HG02884 (cell line): ENCODE data around the gene KCNE1.
"Not testable (repeated sequence)": the region's sequence is repeated elsewhere in the genome, so short reads cannot be mapped to it uniquely, and the experiment has no call there.

Experiments used
- ATAC-seq: cut with Tn5 transposase; IDR thresholded peaks from one replicate; pipeline ENCODE4 v1.9.1; 2021; ENCODE audit warnings: mild to moderate bottlenecking, moderate library complexity; ENCODE audit not compliant: unreplicated experiment

The KCNE1 gene

DNA sequence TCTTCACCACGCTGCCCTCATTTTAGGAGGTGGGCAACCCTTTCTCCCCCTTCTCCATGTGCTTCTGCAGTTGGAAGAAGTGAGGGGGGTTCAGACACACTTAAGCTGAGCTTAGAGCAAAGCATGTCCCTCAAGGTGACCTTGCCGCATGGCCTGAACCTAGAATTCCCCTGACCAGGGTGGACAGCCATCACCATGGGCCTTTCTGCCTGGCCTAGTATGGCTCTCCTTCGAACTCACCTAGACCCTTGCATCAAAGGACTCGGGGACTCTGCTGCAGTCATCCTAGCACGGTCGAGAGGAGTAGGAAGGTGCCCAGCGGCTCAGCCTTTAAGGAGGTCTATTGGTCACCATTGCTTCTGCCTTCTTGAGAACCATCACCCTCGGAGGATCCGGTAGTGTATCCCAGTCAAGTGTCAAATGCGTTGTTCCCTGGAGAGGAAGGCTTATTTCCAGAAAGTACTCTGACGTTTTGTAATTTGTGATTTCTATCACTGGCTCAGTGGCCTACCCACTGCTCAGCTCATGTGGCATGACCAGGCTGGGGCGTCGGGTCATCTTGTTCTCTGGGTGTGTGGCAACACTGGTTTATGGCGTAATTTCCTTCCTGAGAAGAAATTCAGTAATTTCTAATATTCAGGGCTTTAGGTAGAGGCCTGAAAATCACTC, at the start of gene KCNE1:
Gene KCNE1, minus strand, starts transcription at position 424 of the 669 bp plus-strand sequence. CDS start 62,576 bp downstream, outside the sequence.
- ATAC-seq = no peak

DNA sequence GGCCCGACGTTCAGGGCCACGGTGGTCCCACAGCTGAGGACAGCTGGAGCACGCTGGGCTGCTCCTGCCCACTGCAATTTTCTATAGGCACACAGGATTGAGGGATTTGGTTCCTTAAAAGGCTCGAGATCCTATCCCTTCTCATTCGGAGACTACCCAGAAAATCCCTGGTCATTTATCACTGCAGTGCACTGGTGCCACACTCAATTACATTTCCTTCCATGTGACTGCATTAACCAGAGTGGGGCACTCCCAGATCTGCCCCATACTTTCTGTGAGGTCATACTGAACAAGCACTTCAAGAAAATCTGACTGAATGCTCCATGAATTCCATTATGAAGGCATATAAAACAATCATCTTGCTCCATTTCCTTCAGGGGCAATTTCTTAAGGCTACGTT, 49.8 kb upstream of the KCNE1 start:
- ATAC-seq = no peak

GRCh38 chr21:34560609-34561008, 48.6 kb upstream of the KCNE1 start:
- no peak for ATAC-seq

DNA sequence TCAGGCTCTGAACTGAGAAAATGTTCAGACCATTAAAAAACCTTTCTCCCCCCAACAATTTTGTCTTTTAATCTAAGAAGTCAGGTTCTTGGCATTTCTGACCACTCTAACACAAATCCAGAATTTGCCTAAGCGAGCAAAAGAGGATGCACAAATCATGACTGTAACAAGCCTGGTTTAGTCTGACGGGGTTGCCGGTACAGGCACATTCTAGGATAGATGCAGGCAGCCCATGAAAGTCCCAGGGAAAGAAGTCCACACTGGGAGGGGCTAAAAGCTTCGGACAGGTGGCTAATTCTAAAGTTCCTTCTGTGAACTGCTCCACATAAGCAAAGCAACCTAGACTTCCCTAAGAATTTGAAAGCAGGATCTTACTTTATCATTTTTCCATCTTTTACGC, 48.0 kb upstream of the KCNE1 start:
- no peak for ATAC-seq

DNA sequence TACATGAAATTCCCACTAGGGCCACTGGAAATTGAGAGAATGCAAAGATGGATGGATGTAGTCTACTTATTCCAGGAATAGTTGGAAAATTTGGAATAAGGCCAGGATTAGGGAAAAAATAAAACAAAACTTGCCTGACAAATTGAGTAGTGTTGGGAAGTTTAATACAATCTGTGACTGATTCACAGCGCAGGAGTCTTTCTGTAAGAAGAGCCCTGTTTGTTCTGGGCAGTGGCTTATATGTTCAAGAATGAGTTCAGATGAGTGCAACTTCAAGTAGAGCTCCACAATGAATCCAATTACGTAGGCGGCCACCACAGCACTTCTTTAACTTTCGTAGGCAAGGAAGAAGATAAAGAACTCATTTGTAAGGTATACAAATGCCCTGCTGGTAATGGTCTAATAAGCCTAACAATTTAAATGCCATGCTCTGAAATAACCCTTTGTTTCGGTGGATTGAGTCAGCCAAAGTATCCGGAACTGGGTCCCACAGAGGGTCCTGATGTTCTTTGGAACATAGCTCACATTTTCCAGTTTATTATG, 47.1 kb upstream of the KCNE1 start:
- no peak for ATAC-seq

GRCh38 chr21:34558166-34558565, 46.2 kb upstream of the KCNE1 start:
- ATAC-seq = no peak

GRCh38 chr21:34557261-34557660, 45.3 kb upstream of the KCNE1 start:
- ATAC-seq = no peak

- ATAC-seq = not testable (repeated sequence)
These were observed 42.7 kb upstream of the KCNE1 start for GRCh38 chr21:34554670-34555069.

DNA sequence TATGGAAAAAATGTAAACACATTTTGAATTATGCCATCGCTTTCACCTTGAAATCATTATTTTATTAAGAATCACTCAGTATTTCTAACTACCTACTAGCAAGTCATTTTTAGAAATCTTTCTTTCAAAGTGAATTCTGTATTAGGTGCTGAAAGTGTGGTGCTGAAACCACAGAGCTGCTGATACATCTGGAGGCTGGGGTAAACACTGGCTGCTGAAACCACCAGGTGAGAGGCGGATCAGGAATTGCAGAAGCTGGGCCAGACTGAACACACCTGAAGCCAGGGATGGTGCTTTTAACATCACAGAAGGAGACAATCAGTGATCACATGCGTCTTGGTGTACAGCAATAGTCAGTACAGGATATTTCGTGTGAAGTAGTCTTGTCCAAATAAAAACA, 42.2 kb upstream of the KCNE1 start:
- ATAC-seq = no peak

GRCh38 chr21:34553151-34553952, 41.3 kb upstream of the KCNE1 start:
- no peak for ATAC-seq

DNA sequence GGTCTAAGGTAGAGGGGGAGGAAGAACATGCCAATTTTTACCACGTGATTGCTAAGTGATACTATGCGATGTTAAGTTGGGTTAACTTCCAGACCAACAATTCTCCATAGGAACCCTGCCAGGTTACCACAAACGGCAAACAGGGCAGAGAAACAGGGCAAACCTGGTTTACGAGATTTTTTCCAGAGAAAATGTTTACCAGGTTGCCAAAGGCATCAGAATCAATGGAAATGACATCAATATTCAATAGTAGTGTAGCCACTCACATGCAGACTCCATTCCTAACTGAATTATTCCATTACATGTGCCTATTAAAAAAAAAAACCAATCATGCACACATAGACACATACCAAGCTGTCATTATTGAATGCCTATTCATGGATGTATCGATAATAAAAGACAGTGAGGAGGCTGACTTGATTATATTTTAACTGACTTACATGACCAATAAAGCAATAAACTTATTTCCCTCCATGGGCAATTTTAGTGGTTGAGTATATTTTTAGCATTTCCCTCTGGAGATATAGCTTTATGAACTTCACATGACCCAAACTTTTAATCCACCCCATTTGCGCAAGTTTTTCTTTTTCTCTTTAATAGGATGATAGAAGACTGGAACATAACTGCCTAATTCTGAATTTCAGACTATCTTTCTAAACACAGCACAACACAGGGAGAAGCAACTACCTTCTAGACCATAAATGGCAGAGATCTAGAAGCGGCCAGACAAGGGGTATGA, 40.5 kb upstream of the KCNE1 start:
- ATAC-seq = no peak

DNA sequence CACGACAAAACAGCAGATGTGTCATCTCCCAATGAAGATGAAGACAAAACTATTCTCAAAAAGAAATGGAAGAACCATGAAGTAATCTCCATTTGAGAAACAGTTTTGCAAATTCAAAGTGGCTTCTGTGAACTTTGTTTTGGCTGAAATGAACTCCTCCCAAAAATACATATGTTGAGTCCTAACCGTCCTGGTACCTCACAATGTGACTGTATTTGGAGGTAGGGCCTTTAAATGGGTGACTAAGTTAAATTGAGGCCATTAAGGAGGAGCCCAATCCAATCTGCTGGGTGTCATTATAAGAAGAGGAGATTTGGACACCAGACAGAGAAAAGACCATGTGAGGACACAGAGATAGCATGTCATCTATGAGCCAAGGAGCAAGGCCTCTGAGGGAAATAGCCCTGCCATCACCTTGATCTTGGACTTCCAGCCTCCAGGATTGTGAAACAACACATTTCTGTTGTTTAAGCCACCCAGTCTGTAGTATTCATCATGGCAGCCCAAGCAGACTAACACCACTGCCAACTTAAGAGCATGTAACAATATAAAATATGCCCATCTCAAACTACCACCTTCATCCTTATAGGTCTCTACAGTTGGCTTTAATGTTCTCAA, 38.3 kb upstream of the KCNE1 start:
- ATAC-seq = no peak

DNA sequence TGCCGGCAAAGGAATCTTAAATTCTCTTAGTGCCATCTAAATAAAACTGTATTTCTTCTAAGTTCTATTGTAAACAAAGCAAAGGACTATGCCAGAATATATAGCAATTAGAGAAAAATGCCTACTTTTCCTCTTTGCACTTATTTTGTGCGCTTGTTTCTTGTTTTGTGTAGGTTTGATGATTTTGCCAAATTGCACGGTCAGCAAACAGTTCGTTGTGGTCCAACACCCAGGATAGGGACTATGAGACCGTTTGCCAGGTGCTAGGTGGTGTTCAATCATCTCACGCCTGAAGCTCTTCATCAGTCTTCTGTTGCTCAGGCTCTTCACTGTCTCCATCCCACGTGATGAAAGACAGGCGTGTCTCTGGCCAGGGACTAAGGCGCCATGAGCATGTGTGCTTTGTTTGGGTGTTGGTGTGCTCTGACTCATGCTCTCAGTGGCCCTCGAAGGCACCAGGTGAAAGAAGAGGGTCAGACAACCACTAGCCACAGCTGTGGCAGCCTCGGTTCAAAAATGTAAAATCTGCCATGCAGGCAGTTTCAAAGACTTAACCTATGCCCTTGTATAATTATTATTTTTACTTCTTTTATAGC, 36.9 kb upstream of the KCNE1 start:
- ATAC-seq = no peak

- ATAC-seq = no peak
These were observed 34.5 kb upstream of the KCNE1 start for GRCh38 chr21:34546542-34546941.

GRCh38 chr21:34545079-34545884, 33.3 kb upstream of the KCNE1 start:
- ATAC-seq = peak; percentile 85

DNA sequence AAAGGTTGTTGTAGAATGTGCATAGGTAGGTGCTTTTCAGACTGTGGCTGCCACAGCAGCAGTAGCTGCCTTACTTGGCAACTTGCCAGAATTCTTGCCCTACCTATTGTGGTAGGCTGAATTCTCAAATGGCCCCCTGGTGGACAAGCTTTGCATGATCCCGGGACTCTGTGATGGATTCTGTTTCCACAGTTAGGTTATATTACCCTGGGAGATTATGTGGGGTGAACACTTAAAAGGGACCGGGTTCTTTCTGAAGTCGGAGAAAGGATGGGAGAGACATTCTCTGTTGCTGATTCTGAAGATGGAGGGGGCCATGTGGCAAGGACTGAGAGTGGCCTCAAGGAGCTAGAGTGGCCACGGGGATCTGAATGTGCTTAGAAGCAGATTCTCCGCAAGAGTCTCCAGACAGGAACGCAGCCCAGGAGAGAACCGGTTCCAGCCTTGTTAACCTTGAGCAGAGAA, 32.1 kb upstream of the KCNE1 start:
- no peak for ATAC-seq

- no peak for ATAC-seq
These were observed 31.0 kb upstream of the KCNE1 start for GRCh38 chr21:34543017-34543416.

DNA sequence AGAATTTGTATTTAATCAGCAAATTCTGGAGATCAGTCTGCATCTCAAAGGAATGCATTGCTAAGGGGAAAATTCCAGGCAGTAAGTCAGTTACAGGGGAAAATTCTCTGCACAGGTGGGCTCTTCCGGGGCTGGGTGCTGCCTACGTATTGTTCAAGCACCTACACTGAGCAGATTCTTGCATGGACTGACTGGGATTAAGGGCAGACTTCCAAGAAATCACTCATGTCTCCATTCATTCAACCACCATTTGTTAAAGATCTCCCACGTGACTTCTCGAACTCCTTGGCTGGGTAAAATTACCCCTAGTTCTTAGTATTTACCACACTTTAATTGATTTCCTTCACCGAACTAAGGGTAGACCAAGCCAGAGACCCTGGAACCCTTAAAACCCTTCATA, 28.2 kb upstream of the KCNE1 start:
- no peak for ATAC-seq

DNA sequence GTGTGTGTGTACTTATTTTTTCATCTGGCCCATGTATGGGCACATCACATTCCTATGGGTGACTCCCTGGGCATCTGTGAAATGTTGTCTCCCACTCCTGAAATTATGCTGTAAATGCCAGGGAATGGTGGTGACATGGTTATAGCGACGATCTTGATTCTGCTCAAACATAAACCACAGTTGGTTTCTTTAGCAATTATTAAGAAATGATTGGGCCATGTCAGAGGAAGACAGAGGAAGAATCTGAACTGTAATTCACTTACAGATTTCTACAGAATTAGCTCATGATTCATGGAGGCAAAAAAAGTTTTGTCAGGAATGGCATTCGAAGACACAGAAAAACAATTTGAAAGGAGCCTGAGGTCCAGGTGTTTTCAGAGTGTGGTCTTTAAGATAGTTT, 25.8 kb upstream of the KCNE1 start:
- ATAC-seq = no peak

DNA sequence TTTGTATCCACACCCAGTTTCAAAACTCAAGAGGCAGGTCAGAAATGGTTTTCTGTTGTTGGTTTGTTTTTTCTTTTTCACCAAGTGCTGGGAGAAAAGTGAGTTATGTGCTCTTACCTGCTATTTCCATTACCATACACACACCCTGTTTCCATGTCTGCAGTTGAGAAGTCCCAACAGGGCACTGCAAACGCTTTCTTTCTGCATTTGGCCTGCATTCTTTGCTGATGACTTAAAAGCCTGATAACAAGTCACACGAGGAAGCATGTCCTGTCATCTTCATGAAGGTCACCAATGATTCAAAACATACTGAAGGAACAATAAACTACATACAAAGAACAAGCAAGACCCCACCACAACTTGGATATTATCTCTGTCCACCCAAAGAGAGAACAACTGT, 24.8 kb upstream of the KCNE1 start:
- ATAC-seq = no peak
